Measurements from ENCODE around the gene LIMK2. TPM values are rescaled to one million over a fixed set of nuclear protein-coding genes. Genes with fewer than 3 reads are reported as not detected.

The LIMK2 gene
- total RNA-seq, 1 experiment from 2014 or later = 28.5 TPM

DNA sequence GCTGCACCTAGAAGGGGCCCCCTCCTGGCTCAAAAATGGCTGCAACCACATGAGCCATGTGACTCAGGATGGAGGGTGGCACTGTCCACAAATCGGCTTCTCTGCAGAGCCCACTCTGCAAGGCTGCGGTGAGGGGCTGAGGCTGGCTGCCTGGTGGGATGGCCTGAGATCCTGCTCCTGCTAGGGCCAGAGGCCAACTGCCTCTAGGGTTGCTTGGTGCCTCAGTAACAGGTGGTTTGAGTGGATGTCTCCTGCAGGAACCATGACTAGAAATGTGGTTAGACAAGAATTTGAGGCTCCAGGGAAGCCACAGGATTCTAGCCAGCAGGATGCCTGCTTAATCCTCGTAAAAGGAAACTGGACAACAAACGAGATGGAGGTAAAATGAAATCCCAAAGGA lies 116.9 kb downstream of the LIMK2 start:
- Histone ChIP-seq H3K27me3 (no peaks in the 10 kb centered on the region), H3K27ac (peak overlapping the region; percentile 60), H3K4me3 (no peak overlapping the region), H3K4me1 (peaks cover 22% of the 10 kb centered on the region), H3K9me3 (replicated peaks) (no peaks in the 10 kb centered on the region), H3K36me3 (peaks cover 51% of the 10 kb centered on the region)
- peak; percentile 79 to 81 for DNase-seq

Other genes starting within 250 kb of the LIMK2 start
- 29.7 and 32.6 TPM in 2 replicates for gene MORC2, start 243.5 kb upstream of the LIMK2 start, total RNA-seq (2014; rRNA removed; shearing (Covaris generic))
- gene TUG1, start 243.0 kb upstream of the LIMK2 start, total RNA-seq (2014; rRNA removed; shearing (Covaris generic)) = 60.1 and 73.0 TPM in 2 replicates
- 33.5 and 34.2 TPM in 2 replicates for gene SMTN, start 131.0 kb upstream of the LIMK2 start, total RNA-seq (2014; rRNA removed; shearing (Covaris generic))
- gene SELENOM, start 104.7 kb upstream of the LIMK2 start, total RNA-seq (2014; rRNA removed; shearing (Covaris generic)) = 0.24 TPM in 1 of 2 replicates, not detected in the other
- 0.10 and 0.12 TPM in 2 replicates for gene INPP5J, start 89.3 kb upstream of the LIMK2 start, total RNA-seq (2014; rRNA removed; shearing (Covaris generic))
- 0.61 and 0.87 TPM in 2 replicates for gene PLA2G3, start 71.8 kb upstream of the LIMK2 start, total RNA-seq (2014; rRNA removed; shearing (Covaris generic))
- 23.3 and 24.2 TPM in 2 replicates for gene RNF185, start 52.1 kb upstream of the LIMK2 start, total RNA-seq (2014; rRNA removed; shearing (Covaris generic))
- 0.47 and 0.51 TPM in 2 replicates for gene PIK3IP1, start 80.2 kb downstream of the LIMK2 start, total RNA-seq (2014; rRNA removed; shearing (Covaris generic))
- gene PATZ1, start 134.0 kb downstream of the LIMK2 start, total RNA-seq (2014; rRNA removed; shearing (Covaris generic)) = 22.6 and 24.1 TPM in 2 replicates
- gene DRG1, start 187.3 kb downstream of the LIMK2 start, total RNA-seq (2014; rRNA removed; shearing (Covaris generic)) = 109 and 116 TPM in 2 replicates

Measured in SJCRH30 (cell line).